Esophagus muscularis mucosa (tissue), 4 donors: ENCODE results near the gene LRMDA. TPM values are rescaled to one million over a fixed set of nuclear protein-coding genes. Genes with fewer than 3 reads are reported as not detected.

Source experiments
- DNase-seq: peaks from one replicate; pipeline ENCODE4 v3.0.0-alpha.2; 2017; ENCODE audit errors: extremely low spot score
- H3K27ac ChIP-seq, 4 donors: fragments of 200-600 bp; sonication (generic); replicated peaks in 1 of 4; 1 replicate in 3 of 4; 2 replicates in 1 of 4; pipeline ENCODE4 v1.5.1; 2016 to 2019; ENCODE audit warnings: mild to moderate bottlenecking in 1 of 4
- H3K27me3 ChIP-seq, 4 donors: fragments of 200-600 bp; sonication (generic); one replicate each; pipeline versions ENCODE4 v1.5.1 to v1.6.0; 2016 to 2019
- H3K36me3 ChIP-seq, 4 donors: fragments of 200-600 bp; sonication (generic); one replicate each; pipeline ENCODE4 v1.5.1; 2016 to 2019
- H3K4me1 ChIP-seq, 4 donors: fragments of 200-600 bp; sonication (generic); one replicate each; pipeline ENCODE4 v1.5.1; 2016 to 2019
- H3K4me3 ChIP-seq, 4 donors: fragments of 200-600 bp; sonication (generic); 1 replicate in 2 of 4; 2 replicates in 2 of 4; pipeline ENCODE4 v1.5.1; 2016 to 2019; ENCODE audit warnings: mild to moderate bottlenecking in 4 of 4, moderate library complexity in 1 of 4
- H3K9me3 ChIP-seq, 4 donors: fragments of 200-600 bp; sonication (generic); 1 replicate in 3 of 4; 2 replicates in 1 of 4; pipeline ENCODE4 v1.5.1; 2016 to 2019
- CTCF ChIP-seq, 3 experiments: fragments of 200-600 bp in 2 of 3; fragments of 450-650 bp in 1 of 3; sonication (generic) in 2 of 3; IDR thresholded peaks; one replicate each; pipeline ENCODE4 v1.5.1; 2017 to 2019; ENCODE audit warnings: antibody characterized with exemption in 3 of 3, mild to moderate bottlenecking in 2 of 3, moderate library complexity in 1 of 3
- EP300 ChIP-seq: sonication (generic); formaldehyde crosslinking; IDR thresholded peaks from one replicate; pipeline ENCODE4 v1.6.1; 2017; ENCODE audit warnings: antibody characterized with exemption
- POLR2A ChIP-seq: fragments of 450-650 bp; IDR thresholded peaks from one replicate; pipeline ENCODE4 v1.6.1; 2017; ENCODE audit warnings: antibody characterized with exemption, moderate library complexity, mild to moderate bottlenecking, low read depth
- POLR2AphosphoS5 ChIP-seq, 2 donors: sonication (generic); formaldehyde crosslinking; IDR thresholded peaks; one replicate each; pipeline ENCODE4 v1.6.1; 2017; ENCODE audit warnings: antibody characterized with exemption in 2 of 2
- WGBS: methylation state at CpG from one replicate; pipeline ENCODE4 v1.1.5; 2018; 5-methylcytosine and 5-hydroxymethylcytosine counted together
- intact Hi-C: fragments of 100-400 bp; cut with DNase I; formaldehyde crosslinking; loops from one replicate; pipeline ENCODE4 v1.15.1; 2023
- total RNA-seq, 4 donors: library from RNA; depleted of rRNA; stranded (reverse); fragments of >200 nt; gene quantifications; one replicate each; pipeline versions ENCODE4 v1.1.0 to v1.2.1, GENCODE V29; 2016

LRMDA gene
- total RNA-seq, 4 donors from 2014 or later = 14.3 to 34.9 (median 26.5) TPM

- 88% methylated on average over 4 of the region's 4 CpGs for WGBS
- TF ChIP-seq EP300 = no peak
- no peak for TF ChIP-seq CTCF (IDR thresholded peaks at IDR 0.05)
- TF ChIP-seq POLR2AphosphoS5 (IDR thresholded peaks at IDR 0.05) = no peak
- no peak for TF ChIP-seq POLR2A
- Histone ChIP-seq H3K9me3 (no peaks in the 10 kb centered on the region), H3K4me1 (peaks cover 7 to 44% (median 32%) of the 10 kb centered on the region in 4 donors), H3K27me3 (no peaks in the 10 kb centered on the region), H3K27ac (no peak overlapping the region), H3K36me3 (no peaks in the 10 kb centered on the region), H3K4me3 (no peak overlapping the region)
- DNase-seq = no peak
- intact Hi-C loops = no loop called here
Observed at GRCh38 chr10:76399226-76399625, 967.8 kb downstream of the LRMDA start.

GRCh38 chr10:76401006-76401405 lies 969.6 kb downstream of the LRMDA start:
- Histone ChIP-seq H3K9me3 (peaks cover 0 to 11% (median 3%) of the 10 kb centered on the region in 4 donors), H3K36me3 (no peaks in the 10 kb centered on the region), H3K4me3 (no peak overlapping the region), H3K27ac (no peak overlapping the region), H3K27me3 (no peaks in the 10 kb centered on the region), H3K4me1 (peaks cover 7 to 29% (median 24%) of the 10 kb centered on the region in 4 donors)
- TF ChIP-seq CTCF (IDR thresholded peaks at IDR 0.05) (no peak), POLR2AphosphoS5 (IDR thresholded peaks at IDR 0.05) (no peak), EP300 (no peak), POLR2A (no peak)
- intact Hi-C loops = no loop called here
- DNase-seq = no peak
- 95% methylated on average over 3 of the region's 3 CpGs for WGBS

GRCh38 chr10:76403912-76404311 lies 972.5 kb downstream of the LRMDA start:
- WGBS = 68% methylated on average over 4 of the region's 4 CpGs
- H3K27me3 ChIP-seq = no peaks in the 10 kb centered on the region
- DNase-seq = no peak
- no peaks in the 10 kb centered on the region for H3K36me3 ChIP-seq
- no peak for TF ChIP-seq CTCF (IDR thresholded peaks at IDR 0.05)
- no peak for TF ChIP-seq EP300
- no peak for TF ChIP-seq POLR2AphosphoS5 (IDR thresholded peaks at IDR 0.05)
- TF ChIP-seq POLR2A = no peak
- H3K9me3 ChIP-seq = peaks cover 0 to 11% (median 3%) of the 10 kb centered on the region in 4 donors
- no peak overlapping the region for H3K4me3 ChIP-seq
- intact Hi-C loops = no loop called here
- H3K27ac ChIP-seq = no peak overlapping the region
- peaks cover 3 to 6% (median 5%) of the 10 kb centered on the region in 4 donors for H3K4me1 ChIP-seq

GRCh38 chr10:76404531-76404930 lies 973.1 kb downstream of the LRMDA start:
- Histone ChIP-seq H3K4me1 (peaks cover 6 to 12% (median 7%) of the 10 kb centered on the region in 4 donors), H3K27ac (no peak overlapping the region), H3K27me3 (no peaks in the 10 kb centered on the region), H3K9me3 (peaks cover 0 to 11% (median 3%) of the 10 kb centered on the region in 4 donors), H3K36me3 (no peaks in the 10 kb centered on the region), H3K4me3 (no peak overlapping the region)
- intact Hi-C loops = no loop called here
- TF ChIP-seq POLR2AphosphoS5 (IDR thresholded peaks at IDR 0.05) (no peak), CTCF (IDR thresholded peaks at IDR 0.05) (no peak), POLR2A (no peak), EP300 (no peak)
- no peak for DNase-seq
- WGBS = 84% methylated on average over 4 of the region's 4 CpGs

GRCh38 chr10:76405922-76406321 lies 974.5 kb downstream of the LRMDA start:
- Histone ChIP-seq H3K36me3 (no peaks in the 10 kb centered on the region), H3K4me3 (no peak overlapping the region), H3K9me3 (peaks cover 0 to 11% (median 3%) of the 10 kb centered on the region in 4 donors), H3K4me1 (peaks cover 6 to 14% (median 7%) of the 10 kb centered on the region in 4 donors), H3K27me3 (no peaks in the 10 kb centered on the region), H3K27ac (no peak overlapping the region)
- DNase-seq = no peak
- intact Hi-C loops = no loop called here
- WGBS = 90% methylated on average over 6 of the region's 6 CpGs
- TF ChIP-seq POLR2AphosphoS5 (IDR thresholded peaks at IDR 0.05) (no peak), POLR2A (no peak), CTCF (IDR thresholded peaks at IDR 0.05) (no peak), EP300 (no peak)
